GM10248 (cell line): ENCODE results near the gene DGCR8.

Source experiments
- CTCF ChIA-PET: fragments of 300-600 bp; sonication (Branson Sonifier 250); formaldehyde crosslinking; extraction: SDS; loops from one replicate; lab custom pipeline; 2021; ENCODE audit warnings: antibody characterized with exemption; lab: Yijun Ruan, JAX
- POLR2A ChIA-PET: fragments of 350-650 bp; sonication (Branson Sonifier 250); formaldehyde crosslinking; extraction: SDS; loops from one replicate; lab custom pipeline; 2020; ENCODE audit warnings: antibody characterized with exemption; lab: Yijun Ruan, JAX
- DNase-seq: peaks from one replicate; pipeline ENCODE4 v3.0.0; 2012; ENCODE audit errors: extremely low spot score
- CTCF ChIP-seq: IDR thresholded peaks from 2 replicates; pipeline ENCODE4 v1.5.1; 2012; ENCODE audit warnings: mild to moderate bottlenecking, low read depth; ENCODE audit errors: extremely low read depth, missing control alignments, control extremely low read depth

DGCR8 gene

GRCh38 chr22:20062043-20062765 is 17.8 kb upstream of the DGCR8 start:
- DNase-seq: no peak
- POLR2A ChIA-PET: no interaction called here
- CTCF ChIA-PET: no interaction called here
- no peak for TF ChIP-seq CTCF

- DNase-seq: no peak
- ChIA-PET POLR2A (no interaction called here), CTCF (no interaction called here)
- TF ChIP-seq CTCF: no peak
These were observed 17.3 kb upstream of the DGCR8 start for GRCh38 chr22:20062766-20063083.

- ChIA-PET CTCF (no interaction called here), POLR2A (no interaction called here)
- TF ChIP-seq CTCF: no peak
- DNase-seq: no peak
These were observed 16.5 kb upstream of the DGCR8 start for GRCh38 chr22:20063271-20064139.

GRCh38 chr22:20064140-20064480 is 15.9 kb upstream of the DGCR8 start:
- no peak for DNase-seq
- no peak for TF ChIP-seq CTCF
- CTCF ChIA-PET: no interaction called here
- POLR2A ChIA-PET: no interaction called here

GRCh38 chr22:20064545-20065262 is 15.3 kb upstream of the DGCR8 start:
- CTCF ChIA-PET: no interaction called here
- POLR2A ChIA-PET: no interaction called here
- no peak for DNase-seq
- TF ChIP-seq CTCF: no peak

- no peak for DNase-seq
- no peak for TF ChIP-seq CTCF
- CTCF ChIA-PET: no interaction called here
- POLR2A ChIA-PET: no interaction called here
These were observed 14.0 kb upstream of the DGCR8 start for GRCh38 chr22:20065896-20066616.
